ENCODE measurements around the gene RAE1.
"Not testable (repeated sequence)": the region's sequence is repeated elsewhere in the genome, so short reads cannot be mapped to it uniquely, and the experiment has no call there.

The RAE1 gene

DNA sequence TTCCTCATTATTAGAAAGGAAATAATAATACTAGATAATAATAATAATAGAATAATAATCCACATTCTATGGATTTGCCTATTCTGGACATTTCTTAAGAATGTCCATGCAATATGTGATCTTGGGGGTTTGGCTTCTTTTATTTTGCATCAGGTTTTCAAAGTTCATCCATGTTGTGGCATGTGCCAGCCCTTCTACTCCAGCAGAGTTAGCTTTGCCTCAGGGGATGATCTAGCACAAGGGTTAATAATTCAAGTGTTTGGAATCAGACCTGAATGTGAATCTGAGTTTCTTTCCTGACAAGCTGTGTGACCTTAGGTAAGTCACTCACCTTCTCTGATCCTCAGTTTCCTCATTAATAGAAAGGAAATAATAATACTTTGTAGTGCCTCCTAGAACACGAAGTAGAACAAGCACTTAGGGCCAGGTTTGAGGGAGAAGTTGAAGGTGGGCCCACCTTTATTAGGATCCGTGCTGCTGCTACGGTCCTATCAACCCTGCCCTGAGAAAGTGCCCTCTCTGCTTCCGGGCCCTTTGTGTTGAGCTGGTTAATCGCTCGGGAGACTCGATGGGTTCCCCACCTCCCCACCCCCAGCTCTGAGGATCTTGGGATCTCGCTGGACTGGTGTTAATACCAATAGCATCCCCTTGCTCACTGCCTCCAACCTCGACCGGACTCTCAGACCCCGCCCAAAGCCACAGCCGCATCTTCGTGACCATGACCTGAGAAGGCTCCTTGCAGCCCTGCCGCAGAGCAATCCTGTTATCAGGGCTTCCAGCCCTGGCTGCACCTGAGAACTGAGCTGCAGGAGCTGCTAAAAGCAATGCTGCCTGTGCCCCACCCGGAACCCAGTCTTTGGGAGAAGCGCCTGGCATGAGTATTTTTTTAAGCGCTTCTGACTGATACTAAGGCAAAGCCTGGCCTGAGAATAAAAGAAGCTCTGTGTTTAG, 67.0 kb downstream of the RAE1 start:
- Histone ChIP-seq H3K36me3 (no peaks in the 10 kb centered on the region), H3K27ac (0 out of 2 replicates have a peak overlapping the region, but pooled peaks have one; percentile 29), H3K4me2 (peak overlapping the region; percentile 26; the same call in 1 of the 2 replicates), H3K9me3 (no peaks in the 10 kb centered on the region), H3K4me3 (no peak overlapping the region), H4K20me1 (no peaks in the 10 kb centered on the region), H3K4me1 (peaks cover 69% of the 10 kb centered on the region), H3K9ac (0 out of 2 replicates have a peak overlapping the region, but pooled peaks have one; percentile 9), H3K27me3 (no peaks in the 10 kb centered on the region)
- TF ChIP-seq Cebpa-rat (IDR thresholded peaks at IDR 0.05) = no peak

DNA sequence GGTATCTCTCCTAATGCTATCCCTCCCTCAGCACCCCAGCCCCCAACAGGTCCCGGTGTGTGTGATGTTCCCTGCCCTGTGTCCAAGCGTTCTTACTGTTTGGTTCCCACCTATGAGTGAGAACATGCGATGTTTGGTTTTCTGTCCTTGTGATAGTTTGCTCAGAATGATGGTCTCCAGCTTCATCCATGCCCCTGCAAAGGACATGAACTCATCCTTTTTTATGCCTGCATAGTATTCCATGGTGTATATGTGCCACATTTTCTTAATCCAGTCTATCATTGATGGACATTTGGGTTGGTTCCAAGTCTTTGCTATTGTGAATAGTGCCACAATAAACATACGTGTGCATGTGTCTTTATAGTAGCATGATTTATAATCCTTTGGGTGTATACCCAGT, 68.4 kb downstream of the RAE1 start:
- not testable (repeated sequence) for H3K27ac ChIP-seq, H3K36me3 ChIP-seq, H3K27me3 ChIP-seq, H3K4me2 ChIP-seq, H3K9ac ChIP-seq, H3K4me3 ChIP-seq, H4K20me1 ChIP-seq, H3K9me3 ChIP-seq
- H3K4me1 ChIP-seq = peaks cover 81% of the 10 kb centered on the region

DNA sequence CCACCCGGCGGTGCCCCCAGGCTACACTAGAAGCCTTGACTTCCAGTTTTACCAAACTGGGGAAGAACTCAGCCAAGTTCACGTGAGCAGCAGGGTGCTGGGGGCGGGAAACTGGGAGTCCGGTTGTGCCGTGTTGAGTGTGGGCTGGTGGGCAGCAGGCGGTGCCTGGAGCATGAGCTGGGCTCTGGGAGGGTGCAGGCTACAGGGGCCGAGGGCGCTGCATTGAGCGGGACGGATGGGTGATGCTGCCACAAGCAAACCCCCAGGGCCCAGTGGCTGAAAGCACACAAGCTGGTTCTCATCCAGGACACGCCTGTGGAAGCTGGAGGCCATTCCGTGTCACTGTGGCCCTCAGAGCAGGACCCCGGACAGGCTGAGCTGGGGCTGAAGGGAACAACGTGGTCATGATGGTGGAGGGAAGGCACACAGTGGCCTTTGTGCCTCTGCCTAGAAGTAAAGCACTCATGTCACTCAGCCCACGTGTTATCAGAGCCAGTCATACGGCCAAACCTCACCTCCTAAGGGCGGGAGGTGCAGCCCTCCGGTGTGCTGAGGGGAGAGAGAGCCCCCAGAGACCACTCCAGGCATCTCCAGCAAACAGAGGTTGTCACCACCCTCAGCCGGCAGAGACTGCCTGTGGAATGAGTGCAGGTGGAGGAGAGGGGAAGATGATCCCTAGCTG, 69.7 kb downstream of the RAE1 start:
- peak overlapping the region; percentile 81 for H3K4me2 ChIP-seq
- H3K9me3 ChIP-seq = no peaks in the 10 kb centered on the region
- no peaks in the 10 kb centered on the region for H3K36me3 ChIP-seq
- H4K20me1 ChIP-seq = no peaks in the 10 kb centered on the region
- peak overlapping the region; percentile 34; the same call in 1 of the 2 replicates for H3K9ac ChIP-seq
- TF ChIP-seq Cebpa-rat (IDR thresholded peaks at IDR 0.05) = no peak
- peak overlapping the region; percentile 72 for H3K27ac ChIP-seq
- H3K4me1 ChIP-seq = peaks cover 81% of the 10 kb centered on the region
- no peaks in the 10 kb centered on the region for H3K27me3 ChIP-seq
- no peak overlapping the region for H3K4me3 ChIP-seq

DNA sequence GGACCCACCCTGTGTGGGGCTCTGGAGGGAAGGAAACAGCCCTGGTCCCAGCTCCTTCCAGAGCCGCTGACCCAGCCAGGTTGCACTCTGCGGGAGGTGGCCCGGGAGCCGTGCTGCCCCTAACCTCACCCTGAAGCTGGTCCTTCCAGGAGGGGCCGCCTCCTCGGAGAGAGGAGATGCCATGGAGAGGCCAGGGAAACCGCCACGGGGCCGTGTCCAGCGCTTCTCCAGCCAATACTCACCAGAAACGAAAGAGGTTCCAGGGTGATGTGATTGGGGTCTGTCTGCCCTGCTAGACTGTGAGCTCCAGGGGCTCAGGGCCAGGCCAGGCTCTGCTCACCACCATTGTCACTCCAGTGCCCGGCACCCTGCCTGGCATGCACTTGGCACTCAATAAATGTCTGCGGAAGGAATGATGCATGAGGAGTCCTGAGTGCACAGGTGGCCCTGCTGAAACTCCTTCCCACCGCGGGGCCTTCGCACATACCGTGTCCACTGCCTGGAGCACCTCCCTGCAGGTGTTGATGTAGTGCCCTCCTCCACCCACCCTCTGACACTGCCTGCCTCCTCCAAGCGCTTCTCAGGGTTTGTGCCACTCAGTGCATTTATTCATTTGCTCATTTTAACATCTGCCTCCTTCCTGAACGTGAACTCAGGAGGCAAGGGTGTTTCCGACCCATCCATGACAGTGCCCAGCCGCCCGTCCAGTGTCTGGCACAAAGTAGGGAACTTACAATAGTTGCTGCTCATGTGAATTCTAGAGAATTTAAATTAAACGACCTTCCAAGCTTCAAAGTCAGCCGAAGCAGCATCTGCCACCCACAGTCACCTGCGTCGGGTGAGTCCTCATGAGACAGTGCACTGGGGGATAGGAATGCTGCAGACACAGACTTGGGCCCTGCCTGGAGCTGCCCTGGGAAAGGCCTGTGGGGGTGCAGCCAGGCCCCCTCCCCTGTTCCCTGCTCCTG, 70.5 kb downstream of the RAE1 start:
- H3K4me3 ChIP-seq = no peak overlapping the region
- H4K20me1 ChIP-seq = no peaks in the 10 kb centered on the region
- H3K4me1 ChIP-seq = peaks cover 82% of the 10 kb centered on the region
- H3K9me3 ChIP-seq = no peaks in the 10 kb centered on the region
- no peaks in the 10 kb centered on the region for H3K27me3 ChIP-seq
- H3K4me2 ChIP-seq = peak overlapping the region; percentile 81
- TF ChIP-seq Cebpa-rat (IDR thresholded peaks at IDR 0.05) = no peak
- H3K9ac ChIP-seq = peak overlapping the region; percentile 40; the same call in 1 of the 2 replicates
- peak overlapping the region; percentile 72 for H3K27ac ChIP-seq
- no peaks in the 10 kb centered on the region for H3K36me3 ChIP-seq

DNA sequence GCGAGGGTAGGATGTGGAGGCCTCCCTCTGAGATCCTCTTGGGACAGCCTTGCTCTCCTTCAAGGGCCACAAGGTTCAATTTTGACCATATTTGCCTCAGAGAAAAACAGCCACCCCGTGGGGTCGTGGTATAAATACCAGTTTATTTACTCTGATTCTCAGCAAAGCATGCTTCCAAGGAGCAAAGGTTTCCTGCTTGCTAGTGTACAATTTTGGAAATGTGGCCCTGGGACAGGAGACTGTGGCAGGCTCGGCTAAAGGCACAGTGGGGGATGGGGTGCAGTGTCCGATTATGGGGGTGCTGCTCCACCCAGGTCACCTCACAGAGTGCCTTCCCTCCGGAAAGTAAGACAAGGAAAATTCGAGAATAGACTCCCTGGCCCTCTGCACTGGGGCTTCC, 71.2 kb downstream of the RAE1 start:
- Histone ChIP-seq H3K36me3 (no peaks in the 10 kb centered on the region), H3K27me3 (no peaks in the 10 kb centered on the region), H3K4me3 (no peak overlapping the region), H3K4me1 (peaks cover 83% of the 10 kb centered on the region), H3K9me3 (no peaks in the 10 kb centered on the region), H4K20me1 (no peaks in the 10 kb centered on the region), H3K4me2 (peak overlapping the region; percentile 81), H3K27ac (peak overlapping the region; percentile 56; the same call in 1 of the 2 replicates), H3K9ac (peak overlapping the region; percentile 40; the same call in 1 of the 2 replicates)
- no peak for TF ChIP-seq Cebpa-rat (IDR thresholded peaks at IDR 0.05)

DNA sequence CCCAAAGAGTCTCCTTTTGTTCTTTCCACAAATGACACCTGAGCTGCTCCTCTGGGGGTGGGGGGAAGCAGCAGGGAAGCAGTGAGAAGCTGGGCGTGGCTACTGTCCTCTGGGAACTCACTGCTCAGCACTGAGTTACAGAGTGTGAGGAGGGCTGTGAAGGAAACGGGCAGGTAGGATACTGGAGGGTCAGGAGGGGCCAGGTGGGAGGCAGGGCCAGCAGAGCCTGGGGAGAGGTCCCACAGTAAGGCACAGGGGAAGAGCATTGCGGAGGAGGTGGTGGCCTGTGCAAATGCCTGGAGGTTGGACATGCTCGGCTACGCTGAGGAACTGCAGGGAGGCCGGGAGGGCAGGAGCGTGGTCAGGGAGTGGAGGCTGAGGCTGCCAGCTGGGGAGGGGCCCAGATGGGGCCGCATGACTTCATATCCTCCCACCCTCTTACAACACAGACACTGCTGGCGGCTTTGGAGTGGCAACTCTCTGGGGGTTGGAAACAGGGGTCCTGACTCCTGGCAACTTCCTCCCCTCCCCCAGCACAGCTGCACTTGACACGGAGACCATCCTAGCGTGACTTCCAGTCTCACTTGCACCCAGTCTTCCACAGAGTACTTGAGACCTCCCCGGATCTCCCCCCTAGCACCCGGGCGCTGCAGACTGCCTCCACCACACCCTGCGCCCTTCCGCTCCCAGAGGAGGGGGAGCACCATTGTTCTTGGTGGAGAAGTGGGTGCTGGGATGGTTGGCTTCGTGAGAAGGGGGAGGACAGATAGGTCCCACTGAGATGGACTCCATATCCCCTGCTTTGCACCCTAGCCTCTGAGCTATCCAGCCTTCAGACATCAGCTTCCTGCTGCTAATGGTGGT, 74.3 kb downstream of the RAE1 start:
- peak overlapping the region; percentile 46 for H3K4me3 ChIP-seq
- H3K36me3 ChIP-seq = no peaks in the 10 kb centered on the region
- peak overlapping the region; percentile 92 for H3K27ac ChIP-seq
- peak overlapping the region; percentile 86 for H3K4me2 ChIP-seq
- no peaks in the 10 kb centered on the region for H3K27me3 ChIP-seq
- peaks cover 100% of the 10 kb centered on the region for H3K4me1 ChIP-seq
- TF ChIP-seq Cebpa-rat (IDR thresholded peaks at IDR 0.05) = peak; percentile 96
- no peaks in the 10 kb centered on the region for H3K9me3 ChIP-seq
- peak overlapping the region; percentile 77 for H3K9ac ChIP-seq
- no peaks in the 10 kb centered on the region for H4K20me1 ChIP-seq

DNA sequence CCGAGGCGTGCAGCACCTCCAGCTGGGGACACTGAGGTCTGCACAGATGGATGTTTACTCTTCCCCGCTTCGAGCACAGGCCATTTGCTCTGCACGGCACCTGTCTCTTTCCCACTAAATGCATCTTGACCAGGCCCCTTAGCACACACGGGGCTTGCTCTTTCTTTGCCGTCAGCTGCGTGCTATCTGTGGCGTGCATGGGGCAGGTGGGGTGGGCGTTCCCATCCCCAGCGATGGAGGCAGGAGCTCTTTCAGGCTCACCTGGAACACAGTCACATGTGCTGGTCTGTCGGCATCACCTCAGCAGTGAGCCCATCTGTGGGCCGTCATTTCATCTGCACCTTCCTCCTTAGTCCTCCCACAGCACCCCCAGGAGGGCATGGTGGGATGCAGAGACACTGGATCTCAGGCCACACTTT, 75.2 kb downstream of the RAE1 start:
- H3K4me1 ChIP-seq = peaks cover 100% of the 10 kb centered on the region
- no peaks in the 10 kb centered on the region for H4K20me1 ChIP-seq
- H3K4me3 ChIP-seq = 0 out of 2 replicates have a peak overlapping the region, but pooled peaks have one; percentile 46
- H3K27ac ChIP-seq = peak overlapping the region; percentile 92
- peak overlapping the region; percentile 74 for H3K9ac ChIP-seq
- H3K36me3 ChIP-seq = no peaks in the 10 kb centered on the region
- H3K9me3 ChIP-seq = no peaks in the 10 kb centered on the region
- no peaks in the 10 kb centered on the region for H3K27me3 ChIP-seq
- H3K4me2 ChIP-seq = peak overlapping the region; percentile 86
- no peak for TF ChIP-seq Cebpa-rat (IDR thresholded peaks at IDR 0.05)

DNA sequence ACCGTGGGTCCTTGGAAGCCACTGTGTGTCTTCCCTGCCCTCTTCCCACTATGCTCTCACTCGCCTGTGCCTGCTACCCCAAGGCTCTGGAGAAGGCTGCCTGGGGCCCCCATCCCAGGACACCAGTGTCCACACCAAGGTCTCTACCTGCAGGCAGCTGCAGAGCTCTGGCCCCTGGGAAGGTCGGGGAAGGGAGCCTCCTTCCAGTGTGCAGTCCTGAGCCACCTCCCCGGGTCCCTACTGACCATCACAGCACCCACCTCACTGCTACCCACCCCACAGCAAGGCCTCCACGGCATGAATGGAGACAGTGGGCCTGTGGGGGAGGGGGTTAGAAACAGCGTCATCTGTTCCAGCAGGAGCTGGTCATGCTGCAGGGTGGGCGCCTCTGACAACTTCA, 75.8 kb downstream of the RAE1 start:
- Histone ChIP-seq H3K4me1 (peaks cover 100% of the 10 kb centered on the region), H3K27me3 (no peaks in the 10 kb centered on the region), H3K9me3 (no peaks in the 10 kb centered on the region), H3K4me2 (peak overlapping the region; percentile 86), H3K36me3 (no peaks in the 10 kb centered on the region), H4K20me1 (no peaks in the 10 kb centered on the region), H3K9ac (peak overlapping the region; percentile 74), H3K27ac (peak overlapping the region; percentile 92), H3K4me3 (no peak overlapping the region)
- no peak for TF ChIP-seq Cebpa-rat (IDR thresholded peaks at IDR 0.05)

Data from BLaER1 (cell line).